Ovary (tissue), 9 donors: ENCODE data around the gene GPR34. TPM values are rescaled to one million over a fixed set of nuclear protein-coding genes. Genes with fewer than 3 reads are reported as not detected.

Source experiments
- DNase-seq, 5 donors: peaks; one replicate each; pipeline ENCODE4 v3.0.0-alpha.2; 2019 to 2020
- H3K27ac ChIP-seq, 2 donors: fragments of 200-600 bp; one replicate each; pipeline versions ENCODE4 v1.5.1 to v1.8.0; 2019 to 2022
- H3K27me3 ChIP-seq: fragments of 200-600 bp; one replicate; pipeline ENCODE4 v1.8.0; 2022
- H3K36me3 ChIP-seq: fragments of 200-600 bp; sonication (generic); one replicate; pipeline ENCODE4 v1.5.1; 2019
- H3K4me1 ChIP-seq: one replicate; pipeline ENCODE4 v1.8.1; 2013; ENCODE audit warnings: mild to moderate bottlenecking, moderate library complexity; ENCODE audit not compliant: insufficient read depth
- H3K4me3 ChIP-seq: fragments of 200-600 bp; sonication (generic); one replicate; pipeline ENCODE4 v1.5.1; 2017
- H3K9me3 ChIP-seq, 2 donors: fragments of 200-600 bp in 1 of 2; sonication (generic) in 1 of 2; one replicate each; pipeline versions ENCODE4 v1.5.1 to v1.8.1; 2013 to 2019; ENCODE audit warnings: mild to moderate bottlenecking in 1 of 2, moderate library complexity in 1 of 2
- EP300 ChIP-seq: sonication (generic); formaldehyde crosslinking; IDR thresholded peaks from one replicate; pipeline ENCODE4 v1.6.1; 2017; ENCODE audit warnings: antibody characterized with exemption
- POLR2A ChIP-seq: fragments of 450-650 bp; IDR thresholded peaks from one replicate; pipeline ENCODE4 v1.6.1; 2017; ENCODE audit warnings: antibody characterized with exemption, mild to moderate bottlenecking, moderate library complexity
- WGBS, 3 donors: extraction: QIAGEN DNeasy Blood & Tissue Kit in 1 of 3; methylation state at CpG; one replicate each; pipeline versions ENCODE4 v1.1.5 to v1.1.7; 2013 to 2017; 5-methylcytosine and 5-hydroxymethylcytosine counted together
- intact Hi-C, 4 donors: fragments of 100-400 bp; cut with DNase I; formaldehyde crosslinking; loops; one replicate each; pipeline versions ENCODE4 v1.11.0 to v1.15.1; 2022 to 2023
- polyA plus RNA-seq, 2 donors: library from polyadenylated mRNA; stranded (reverse); fragments of 200-250 nt in 1 of 2; fragments of 350-450 nt in 1 of 2; fragmentation: Illumina TruSeq in 1 of 2; extraction: RNeasy Lipid Tissue Mini Kit (QIAGEN cat#74804) in 1 of 2; gene quantifications; one replicate each; pipeline ENCODE4 v1.2.3, GENCODE V29; 2013 to 2014
- total RNA-seq, 7 donors: library from RNA; depleted of rRNA in 2 of 7; stranded (reverse); fragments of >200 nt in 2 of 7; fragmentation: NEBNext Ultra II Directional in 3 of 7; extraction: Animal tissue kit (Norgen Biotek cat#: 25700) in 3 of 7; gene quantifications; one replicate each; pipeline versions ENCODE4 v1.1.0 to v1.2.4, GENCODE V29; 2016 to 2023
- TF ChIP-seq, protein P1 (sequence below), 3 donors: fragments of 450-650 bp in 2 of 3; fragments of 200-600 bp in 1 of 3; IDR thresholded peaks; one replicate each; pipeline versions ENCODE4 v1.5.1 to v1.8.0; 2016 to 2022; ENCODE audit warnings: antibody characterized with exemption in 3 of 3, mild to moderate bottlenecking in 1 of 3
- donor health status: DM: no; HTN: no; CAD: no; lungs with moderate emphysema.
- donor health status: DM: no; HTN: no; CAD: no.
- donor health status: Bipolar disorder and iron deficiency.
- donor health status: DM: yes; HTN: yes; CAD: no.
- donor health status: DM: no; HTN: no; CAD: no.
- donor health status: DM: yes; HTN: yes; CAD: no.

GPR34 gene
- total and polyA plus RNA-seq, 9 donors: 3.4 to 16.4 (median 5.5) TPM

DNA sequence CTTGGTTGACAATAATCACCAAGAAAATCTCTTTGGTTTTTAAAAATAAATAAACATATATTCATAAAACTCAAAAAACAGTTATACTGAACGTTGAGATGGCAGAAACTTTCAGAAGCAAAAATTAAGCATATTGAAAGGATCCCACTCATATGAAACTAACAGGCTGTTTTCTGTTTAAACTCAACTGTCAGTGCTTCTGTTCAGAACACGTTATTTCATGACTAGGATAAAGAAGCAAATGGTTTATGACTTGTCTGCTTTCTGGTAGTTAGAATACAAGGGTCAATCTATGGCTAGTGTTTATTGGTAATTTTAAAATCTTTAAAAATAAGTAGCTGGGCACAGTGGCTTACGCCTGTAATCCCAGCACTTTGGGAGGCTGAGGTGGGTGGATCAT, 39.4 kb downstream of the GPR34 start:
- H3K27ac ChIP-seq: no peak overlapping the region
- H3K4me1 ChIP-seq: no peaks in the 10 kb centered on the region
- H3K36me3 ChIP-seq: no peaks in the 10 kb centered on the region
- no peaks in the 10 kb centered on the region for H3K9me3 ChIP-seq
- no peak overlapping the region for H3K4me3 ChIP-seq
- intact Hi-C loops: no loop called here
- H3K27me3 ChIP-seq: no peaks in the 10 kb centered on the region
- TF ChIP-seq, protein P1, sequence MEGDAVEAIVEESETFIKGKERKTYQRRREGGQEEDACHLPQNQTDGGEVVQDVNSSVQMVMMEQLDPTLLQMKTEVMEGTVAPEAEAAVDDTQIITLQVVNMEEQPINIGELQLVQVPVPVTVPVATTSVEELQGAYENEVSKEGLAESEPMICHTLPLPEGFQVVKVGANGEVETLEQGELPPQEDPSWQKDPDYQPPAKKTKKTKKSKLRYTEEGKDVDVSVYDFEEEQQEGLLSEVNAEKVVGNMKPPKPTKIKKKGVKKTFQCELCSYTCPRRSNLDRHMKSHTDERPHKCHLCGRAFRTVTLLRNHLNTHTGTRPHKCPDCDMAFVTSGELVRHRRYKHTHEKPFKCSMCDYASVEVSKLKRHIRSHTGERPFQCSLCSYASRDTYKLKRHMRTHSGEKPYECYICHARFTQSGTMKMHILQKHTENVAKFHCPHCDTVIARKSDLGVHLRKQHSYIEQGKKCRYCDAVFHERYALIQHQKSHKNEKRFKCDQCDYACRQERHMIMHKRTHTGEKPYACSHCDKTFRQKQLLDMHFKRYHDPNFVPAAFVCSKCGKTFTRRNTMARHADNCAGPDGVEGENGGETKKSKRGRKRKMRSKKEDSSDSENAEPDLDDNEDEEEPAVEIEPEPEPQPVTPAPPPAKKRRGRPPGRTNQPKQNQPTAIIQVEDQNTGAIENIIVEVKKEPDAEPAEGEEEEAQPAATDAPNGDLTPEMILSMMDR (IDR thresholded peaks at IDR 0.05): no peak
- TF ChIP-seq EP300: no peak
- TF ChIP-seq POLR2A: no peak
- 67 to 73% (median 71%) methylated on average over 3 of the region's 3 CpGs for WGBS, 3 donors
- DNase-seq: no peak

DNA sequence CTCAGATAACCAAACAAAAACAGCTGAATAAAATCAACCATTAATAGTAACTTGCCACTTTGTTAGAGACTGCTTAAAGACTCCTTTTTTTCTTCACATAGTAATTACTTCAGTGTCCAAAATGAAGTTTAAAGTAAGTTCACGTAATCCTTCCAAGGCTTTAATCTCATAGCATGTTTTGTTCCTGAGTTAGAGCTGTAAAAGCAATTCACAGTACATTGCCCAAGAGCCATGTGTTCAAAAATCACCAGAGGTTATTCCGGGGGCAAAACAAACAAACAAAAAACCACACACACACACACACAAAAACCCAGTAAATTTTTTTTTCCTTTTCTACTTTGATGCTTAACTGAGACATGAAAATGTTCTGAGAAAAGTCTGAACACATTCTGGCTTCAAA, 41.3 kb downstream of the GPR34 start:
- Histone ChIP-seq H3K4me1 (no peaks in the 10 kb centered on the region), H3K9me3 (no peaks in the 10 kb centered on the region), H3K27me3 (no peaks in the 10 kb centered on the region), H3K27ac (no peak overlapping the region), H3K36me3 (no peaks in the 10 kb centered on the region), H3K4me3 (no peak overlapping the region)
- DNase-seq: no peak
- 29 to 38% (median 32%) methylated on average over 2 of the region's 2 CpGs for WGBS, 3 donors
- no peak for TF ChIP-seq EP300
- TF ChIP-seq, protein P1 (IDR thresholded peaks at IDR 0.05): no peak
- TF ChIP-seq POLR2A: no peak
- intact Hi-C loops: no loop called here

DNA sequence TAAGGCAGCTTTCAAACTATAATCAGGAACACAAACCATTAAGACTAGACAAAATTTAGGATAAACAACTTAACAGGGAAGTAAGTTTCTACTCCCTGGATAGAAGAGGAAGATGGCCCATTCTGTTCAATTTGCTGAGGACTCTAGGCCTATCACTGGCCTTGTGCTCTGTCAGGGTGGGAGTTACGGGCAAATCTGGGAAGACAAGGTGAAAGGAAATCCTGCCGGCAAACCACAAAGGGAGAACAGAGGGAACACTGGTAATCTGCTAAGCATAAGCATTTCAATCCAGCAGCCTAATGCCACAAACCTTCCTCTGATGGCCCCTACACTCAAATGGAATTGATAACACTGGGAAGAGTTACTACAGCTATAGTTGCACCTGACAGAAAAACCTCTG, 43.5 kb downstream of the GPR34 start:
- no peaks in the 10 kb centered on the region for H3K27me3 ChIP-seq
- H3K27ac ChIP-seq: no peak overlapping the region
- H3K36me3 ChIP-seq: no peaks in the 10 kb centered on the region
- H3K4me1 ChIP-seq: no peaks in the 10 kb centered on the region
- no peak overlapping the region for H3K4me3 ChIP-seq
- TF ChIP-seq, protein P1 (IDR thresholded peaks at IDR 0.05): no peak
- no peak for TF ChIP-seq POLR2A
- TF ChIP-seq EP300: no peak
- no peak for DNase-seq
- intact Hi-C loops: no loop called here
- no peaks in the 10 kb centered on the region for H3K9me3 ChIP-seq
- 72 to 86% (median 80%) methylated on average over 2 of the region's 2 CpGs for WGBS, 3 donors

DNA sequence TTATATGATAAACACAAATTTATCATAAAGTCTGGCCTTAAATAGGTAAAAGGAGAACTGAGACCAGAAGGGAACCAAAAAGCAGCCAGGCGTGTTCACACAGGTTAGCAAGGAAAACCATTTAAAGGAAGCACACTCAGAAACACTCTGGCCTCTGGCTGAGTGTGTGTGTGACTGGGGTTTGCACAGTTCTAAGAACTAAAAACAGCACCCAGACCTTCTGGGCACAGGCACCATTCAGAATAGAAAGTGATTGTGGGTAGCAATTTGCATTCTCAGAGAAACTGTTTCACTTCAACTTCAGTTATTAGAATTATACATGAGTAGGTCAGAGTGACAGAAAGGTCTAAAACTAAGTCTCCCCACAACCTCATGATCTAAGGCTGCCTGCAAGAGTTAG, 45.2 kb downstream of the GPR34 start:
- Histone ChIP-seq H3K36me3 (no peaks in the 10 kb centered on the region), H3K4me3 (no peak overlapping the region), H3K27ac (no peak overlapping the region), H3K27me3 (no peaks in the 10 kb centered on the region), H3K4me1 (no peaks in the 10 kb centered on the region), H3K9me3 (no peaks in the 10 kb centered on the region)
- intact Hi-C loops: no loop called here
- no peak for DNase-seq
- no peak for TF ChIP-seq POLR2A
- TF ChIP-seq, protein P1 (IDR thresholded peaks at IDR 0.05): no peak
- no peak for TF ChIP-seq EP300
- WGBS, 3 donors: 72 to 76% (median 72%) methylated on average over 1 of the region's 1 CpG

DNA sequence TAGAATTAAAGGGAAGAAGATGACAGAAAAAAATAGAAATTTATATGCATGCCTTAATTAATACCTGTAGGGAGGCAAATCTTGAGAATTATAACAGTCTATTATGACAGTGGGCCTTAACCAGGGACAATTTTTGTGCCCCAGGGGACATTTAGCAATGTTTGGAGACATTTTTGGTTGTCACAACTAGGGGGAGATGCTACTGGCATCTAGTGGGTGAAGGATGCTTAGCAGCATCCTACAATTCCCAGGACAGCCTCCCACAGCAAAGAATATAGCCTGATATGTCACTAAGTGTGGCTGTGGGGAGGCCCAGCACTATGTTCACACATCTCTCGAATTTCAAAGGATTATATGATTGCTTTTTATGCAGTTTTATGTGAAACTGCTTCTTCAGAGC, 45.8 kb downstream of the GPR34 start:
- intact Hi-C loops: no loop called here
- no peak overlapping the region for H3K4me3 ChIP-seq
- 9 to 23% (median 15%) methylated on average over 1 of the region's 1 CpG for WGBS, 3 donors
- no peaks in the 10 kb centered on the region for H3K36me3 ChIP-seq
- H3K27me3 ChIP-seq: no peaks in the 10 kb centered on the region
- no peak overlapping the region for H3K27ac ChIP-seq
- DNase-seq: no peak
- no peaks in the 10 kb centered on the region for H3K4me1 ChIP-seq
- no peaks in the 10 kb centered on the region for H3K9me3 ChIP-seq
- no peak for TF ChIP-seq POLR2A
- no peak for TF ChIP-seq EP300
